ENCODE measurements around the gene NRBF2.

Gene NRBF2

DNA sequence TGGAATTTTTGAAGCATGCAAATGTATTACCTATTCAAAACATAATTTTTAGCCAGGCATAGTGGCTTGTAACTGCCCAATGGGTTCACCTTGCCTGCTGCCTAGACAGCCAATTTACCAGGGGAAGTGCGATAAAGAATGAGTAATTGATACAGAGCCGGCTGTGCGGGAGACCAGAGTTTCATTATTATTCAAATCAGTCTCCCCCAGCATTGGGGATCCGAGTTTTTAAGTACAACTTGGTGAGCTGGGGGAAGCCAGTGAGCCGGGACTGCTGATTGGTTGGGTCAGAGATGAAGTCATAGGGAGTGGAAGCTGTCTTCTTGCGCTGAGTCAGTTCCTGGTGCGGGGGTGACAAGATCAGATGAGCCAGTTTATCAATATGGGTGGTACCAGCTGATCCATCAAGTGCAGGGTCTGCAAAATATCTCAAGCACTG lies 29.1 kb upstream of the NRBF2 start:
- no peak overlapping the region for H2AFZ ChIP-seq
- no peak overlapping the region for H3K4me2 ChIP-seq (ENCODE audit: low read length)
- H3K79me2 ChIP-seq = no peaks in the 10 kb centered on the region
- no peaks in the 10 kb centered on the region for H3K4me1 ChIP-seq
- no peaks in the 10 kb centered on the region for H3K9me3 ChIP-seq (ENCODE audit: control insufficient read depth, low read length)
- no peak overlapping the region for H3K27ac ChIP-seq
- H3K9ac ChIP-seq = no peak overlapping the region
- H3K27me3 ChIP-seq (ENCODE audit: control insufficient read depth, insufficient read depth, low read length) = no peaks in the 10 kb centered on the region
- TF ChIP-seq, protein P1, sequence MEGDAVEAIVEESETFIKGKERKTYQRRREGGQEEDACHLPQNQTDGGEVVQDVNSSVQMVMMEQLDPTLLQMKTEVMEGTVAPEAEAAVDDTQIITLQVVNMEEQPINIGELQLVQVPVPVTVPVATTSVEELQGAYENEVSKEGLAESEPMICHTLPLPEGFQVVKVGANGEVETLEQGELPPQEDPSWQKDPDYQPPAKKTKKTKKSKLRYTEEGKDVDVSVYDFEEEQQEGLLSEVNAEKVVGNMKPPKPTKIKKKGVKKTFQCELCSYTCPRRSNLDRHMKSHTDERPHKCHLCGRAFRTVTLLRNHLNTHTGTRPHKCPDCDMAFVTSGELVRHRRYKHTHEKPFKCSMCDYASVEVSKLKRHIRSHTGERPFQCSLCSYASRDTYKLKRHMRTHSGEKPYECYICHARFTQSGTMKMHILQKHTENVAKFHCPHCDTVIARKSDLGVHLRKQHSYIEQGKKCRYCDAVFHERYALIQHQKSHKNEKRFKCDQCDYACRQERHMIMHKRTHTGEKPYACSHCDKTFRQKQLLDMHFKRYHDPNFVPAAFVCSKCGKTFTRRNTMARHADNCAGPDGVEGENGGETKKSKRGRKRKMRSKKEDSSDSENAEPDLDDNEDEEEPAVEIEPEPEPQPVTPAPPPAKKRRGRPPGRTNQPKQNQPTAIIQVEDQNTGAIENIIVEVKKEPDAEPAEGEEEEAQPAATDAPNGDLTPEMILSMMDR (IDR thresholded peaks at IDR 0.05) = no peak
- H3K4me3 ChIP-seq (ENCODE audit: low read depth, low read length) = no peak overlapping the region
- no peaks in the 10 kb centered on the region for H3K36me3 ChIP-seq (ENCODE audit: control insufficient read depth, insufficient read depth, low read length)

DNA sequence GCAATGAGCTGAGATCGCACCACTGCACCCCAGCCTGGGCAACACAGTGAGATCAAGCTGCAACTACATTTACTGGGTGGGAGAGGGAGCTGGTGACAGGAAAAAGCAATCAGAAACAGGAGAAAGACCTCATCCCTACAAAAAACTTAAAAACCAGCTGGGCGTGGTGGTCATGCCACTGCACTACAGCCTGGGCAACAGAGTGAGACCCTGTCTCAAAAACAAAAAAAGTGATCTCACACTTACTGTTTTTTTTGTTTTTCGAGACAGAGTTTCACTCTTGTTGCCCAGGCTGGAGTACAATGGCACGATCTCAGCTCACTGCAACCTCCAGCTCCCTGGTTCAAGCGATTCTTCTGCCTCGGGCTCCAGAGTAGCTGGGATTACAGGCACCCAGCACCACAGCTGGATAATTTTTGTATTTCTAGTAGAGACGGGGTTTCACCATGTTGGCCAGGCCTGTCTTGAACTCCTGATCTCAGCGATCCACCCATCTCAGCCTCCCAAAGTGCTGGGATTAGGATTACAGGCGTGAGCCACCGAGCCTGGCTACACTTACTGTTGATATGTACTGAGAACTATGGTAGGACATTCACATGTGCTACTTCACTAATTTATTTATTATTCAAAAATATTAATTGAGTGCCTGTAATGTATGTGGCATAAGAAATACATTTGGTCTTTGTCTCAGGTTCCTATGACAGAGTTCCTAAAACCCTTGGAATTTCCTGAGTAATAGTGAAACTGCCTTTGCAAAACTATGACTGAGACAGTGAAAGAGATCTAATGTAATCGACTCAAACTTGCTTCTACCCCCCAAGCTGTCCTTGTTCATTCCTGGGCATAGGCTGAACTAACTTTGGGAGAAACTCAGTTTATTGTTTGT lies 27.7 kb upstream of the NRBF2 start:
- H2AFZ ChIP-seq = no peak overlapping the region
- no peak overlapping the region for H3K9ac ChIP-seq
- no peaks in the 10 kb centered on the region for H3K36me3 ChIP-seq (ENCODE audit: control insufficient read depth, insufficient read depth, low read length)
- no peaks in the 10 kb centered on the region for H3K27me3 ChIP-seq (ENCODE audit: control insufficient read depth, insufficient read depth, low read length)
- H3K4me2 ChIP-seq (ENCODE audit: low read length) = no peak overlapping the region
- TF ChIP-seq, protein P1 (IDR thresholded peaks at IDR 0.05) = no peak
- no peaks in the 10 kb centered on the region for H3K4me1 ChIP-seq
- no peaks in the 10 kb centered on the region for H3K79me2 ChIP-seq
- H3K27ac ChIP-seq = no peak overlapping the region
- no peak overlapping the region for H3K4me3 ChIP-seq (ENCODE audit: low read depth, low read length)
- H3K9me3 ChIP-seq (ENCODE audit: control insufficient read depth, low read length) = no peaks in the 10 kb centered on the region

DNA sequence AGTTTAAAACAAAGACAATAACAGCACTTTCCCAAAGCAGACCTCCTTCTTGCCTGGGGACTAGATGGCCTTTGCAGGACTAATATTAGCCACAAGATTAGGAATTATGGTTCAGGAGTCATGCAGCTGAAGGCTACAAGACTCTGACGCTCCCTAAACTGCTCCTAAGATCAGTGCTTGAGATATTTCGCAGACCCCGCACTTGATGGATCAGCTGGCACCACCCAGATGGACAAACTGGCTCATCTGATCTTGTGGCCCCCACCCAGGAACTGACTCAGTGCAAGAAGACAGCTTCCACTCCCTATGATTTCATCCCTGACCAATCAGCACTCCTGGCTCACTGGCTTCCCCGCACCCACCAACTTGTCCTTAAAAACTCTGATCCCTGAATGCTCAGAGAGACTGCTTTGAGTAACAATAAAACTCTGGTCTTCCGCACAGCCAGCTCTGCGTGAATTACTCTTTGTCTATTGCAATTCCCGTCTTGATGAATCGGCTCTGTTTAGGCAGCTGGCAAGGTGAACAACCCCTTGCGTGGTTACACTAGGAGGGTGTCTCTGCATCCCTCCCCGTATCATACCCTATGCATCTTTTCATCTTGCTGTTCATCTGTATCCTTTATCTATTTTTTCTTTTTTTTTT lies 26.9 kb upstream of the NRBF2 start:
- TF ChIP-seq, protein P1 (IDR thresholded peaks at IDR 0.05) = no peak

DNA sequence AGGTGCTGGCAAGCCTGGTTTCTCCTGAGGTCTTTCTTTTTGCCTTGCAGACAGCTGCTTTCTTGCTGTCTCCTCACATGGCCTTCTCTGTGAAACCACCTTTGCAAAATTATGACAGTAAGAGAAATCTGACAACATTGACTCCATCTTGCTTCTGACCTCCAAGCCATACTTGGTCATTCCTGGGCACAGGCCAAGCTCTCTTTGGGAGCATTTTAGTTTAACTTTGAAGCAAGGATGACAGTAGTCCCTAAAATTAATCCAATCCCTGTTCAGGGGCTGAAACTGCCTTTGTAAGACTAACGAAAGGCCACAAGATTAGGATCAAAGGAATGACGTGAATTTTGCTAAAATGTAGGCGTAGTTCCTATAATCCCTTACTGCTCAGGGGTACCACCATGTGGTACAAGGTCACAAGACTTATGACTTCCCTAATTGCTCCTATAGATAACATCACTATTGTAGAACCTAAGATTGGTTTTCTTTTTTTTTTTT lies 25.1 kb upstream of the NRBF2 start:
- Histone ChIP-seq H3K27me3 (ENCODE audit: control insufficient read depth, insufficient read depth, low read length) (no peaks in the 10 kb centered on the region), H3K9me3 (ENCODE audit: control insufficient read depth, low read length) (no peaks in the 10 kb centered on the region), H3K27ac (no peak overlapping the region), H3K4me1 (no peaks in the 10 kb centered on the region), H3K9ac (no peak overlapping the region), H3K36me3 (ENCODE audit: control insufficient read depth, insufficient read depth, low read length) (no peaks in the 10 kb centered on the region), H2AFZ (no peak overlapping the region), H3K79me2 (no peaks in the 10 kb centered on the region), H3K4me3 (ENCODE audit: low read depth, low read length) (no peak overlapping the region), H3K4me2 (ENCODE audit: low read length) (no peak overlapping the region)
- TF ChIP-seq, protein P1 (IDR thresholded peaks at IDR 0.05) = no peak

More for the DNA sequence above, 26.9 kb upstream of the NRBF2 start:
- Histone ChIP-seq H3K4me2 (ENCODE audit: low read length) (no peak overlapping the region), H3K79me2 (no peaks in the 10 kb centered on the region), H3K9me3 (ENCODE audit: control insufficient read depth, low read length) (no peaks in the 10 kb centered on the region), H3K27ac (no peak overlapping the region), H3K4me3 (ENCODE audit: low read depth, low read length) (no peak overlapping the region), H3K36me3 (ENCODE audit: control insufficient read depth, insufficient read depth, low read length) (no peaks in the 10 kb centered on the region), H3K4me1 (no peaks in the 10 kb centered on the region), H2AFZ (no peak overlapping the region), H3K9ac (no peak overlapping the region), H3K27me3 (ENCODE audit: control insufficient read depth, insufficient read depth, low read length) (no peaks in the 10 kb centered on the region)
